Right lobe of liver (tissue), 6 donors: ENCODE data around the gene CEP95. TPM values are rescaled to one million over a fixed set of nuclear protein-coding genes. Genes with fewer than 3 reads are reported as not detected.

ENCODE experiments used
- ATAC-seq, 4 donors: fragments of 200-7000 bp; cut with Tn5 transposase; one replicate each; pipeline ENCODE4 v1.9.1; 2020; ENCODE audit warnings: mild to moderate bottlenecking in 4 of 4, moderate library complexity in 4 of 4
- DNase-seq, 3 donors: peaks; one replicate each; pipeline ENCODE4 v3.0.0-alpha.2; 2020
- H3K27ac ChIP-seq, 3 donors: fragments of 200-600 bp; one replicate each; pipeline ENCODE4 v1.8.0; 2022
- H3K27me3 ChIP-seq, 2 donors: fragments of 200-600 bp; one replicate each; pipeline ENCODE4 v1.8.0; 2022
- H3K36me3 ChIP-seq, 4 donors: fragments of 200-600 bp; sonication (generic) in 1 of 4; one replicate each; pipeline versions ENCODE4 v1.5.1 to v1.8.0; 2017 to 2022; ENCODE audit warnings: control low read depth in 1 of 4
- H3K4me1 ChIP-seq, 4 donors: fragments of 200-600 bp; sonication (generic) in 1 of 4; one replicate each; pipeline versions ENCODE4 v1.5.1 to v1.8.0; 2017 to 2022; ENCODE audit warnings: control low read depth in 1 of 4
- H3K4me3 ChIP-seq, 3 donors: fragments of 200-600 bp; one replicate each; pipeline ENCODE4 v1.8.0; 2022
- H3K9me3 ChIP-seq, 4 donors: fragments of 200-600 bp; sonication (generic) in 1 of 4; one replicate each; pipeline versions ENCODE4 v1.5.1 to v1.8.0; 2017 to 2022; ENCODE audit warnings: control low read depth in 1 of 4
- POLR2A ChIP-seq: fragments of 450-650 bp; IDR thresholded peaks from one replicate; pipeline ENCODE4 v1.6.1; 2017; ENCODE audit warnings: antibody characterized with exemption, mild to moderate bottlenecking
- WGBS: methylation state at CpG from one replicate; pipeline ENCODE4 v1.1.6; 2018; ENCODE audit warnings: low coverage, low lambda C conversion rate; ENCODE audit not compliant: insufficient coverage; ENCODE audit errors: missing lambda C conversion rate; 5-methylcytosine and 5-hydroxymethylcytosine counted together
- intact Hi-C, 2 donors: fragments of 100-400 bp; cut with DNase I; formaldehyde crosslinking; loops; one replicate each; pipeline versions ENCODE4 v1.11.2 to v1.14.1; 2022
- total RNA-seq, 6 experiments: library from RNA; depleted of rRNA in 2 of 6; stranded (reverse); fragments of >200 nt in 2 of 6; fragmentation: NEBNext Ultra II Directional in 3 of 6; extraction: Animal tissue kit (Norgen Biotek cat#: 25700) in 3 of 6; gene quantifications; one replicate each; pipeline versions ENCODE4 v1.1.0 to v1.2.4, GENCODE V29; 2016 to 2023
- TF ChIP-seq, protein P1 (sequence below), 4 donors: fragments of 200-600 bp in 3 of 4; fragments of 450-650 bp in 1 of 4; IDR thresholded peaks; one replicate each; pipeline versions ENCODE4 v1.5.1 to v1.8.0; 2016 to 2022; ENCODE audit warnings: antibody characterized with exemption in 4 of 4, mild to moderate bottlenecking in 2 of 4
- donor health status: DM: no; HTN: yes; CAD: no.
- donor health status: DM: no; HTN: no; CAD: no.
- donor health status: DM: no; HTN: no; CAD: no.
- donor health status: DM: no; HTN: yes; CAD: no.
- donor health status: DM: no; HTN: yes; CAD: no.

CEP95 gene
- total RNA-seq, 6 experiments from 2014 or later, result 11.0 to 27.6 (median 14.0) TPM

- TF ChIP-seq, protein P1, sequence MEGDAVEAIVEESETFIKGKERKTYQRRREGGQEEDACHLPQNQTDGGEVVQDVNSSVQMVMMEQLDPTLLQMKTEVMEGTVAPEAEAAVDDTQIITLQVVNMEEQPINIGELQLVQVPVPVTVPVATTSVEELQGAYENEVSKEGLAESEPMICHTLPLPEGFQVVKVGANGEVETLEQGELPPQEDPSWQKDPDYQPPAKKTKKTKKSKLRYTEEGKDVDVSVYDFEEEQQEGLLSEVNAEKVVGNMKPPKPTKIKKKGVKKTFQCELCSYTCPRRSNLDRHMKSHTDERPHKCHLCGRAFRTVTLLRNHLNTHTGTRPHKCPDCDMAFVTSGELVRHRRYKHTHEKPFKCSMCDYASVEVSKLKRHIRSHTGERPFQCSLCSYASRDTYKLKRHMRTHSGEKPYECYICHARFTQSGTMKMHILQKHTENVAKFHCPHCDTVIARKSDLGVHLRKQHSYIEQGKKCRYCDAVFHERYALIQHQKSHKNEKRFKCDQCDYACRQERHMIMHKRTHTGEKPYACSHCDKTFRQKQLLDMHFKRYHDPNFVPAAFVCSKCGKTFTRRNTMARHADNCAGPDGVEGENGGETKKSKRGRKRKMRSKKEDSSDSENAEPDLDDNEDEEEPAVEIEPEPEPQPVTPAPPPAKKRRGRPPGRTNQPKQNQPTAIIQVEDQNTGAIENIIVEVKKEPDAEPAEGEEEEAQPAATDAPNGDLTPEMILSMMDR (IDR thresholded peaks at IDR 0.05), result no peak
- H3K27ac ChIP-seq, result no peak overlapping the region
- no peaks in the 10 kb centered on the region for H3K4me1 ChIP-seq
- intact Hi-C loops, result no loop called here
- H3K27me3 ChIP-seq, result no peaks in the 10 kb centered on the region
- no peak for ATAC-seq
- DNase-seq, result no peak
- 84% methylated on average over 2 of the region's 2 CpGs for WGBS
- peaks cover 7 to 91% (median 49%) of the 10 kb centered on the region in 4 donors for H3K36me3 ChIP-seq
- no peaks in the 10 kb centered on the region for H3K9me3 ChIP-seq
- H3K4me3 ChIP-seq, result no peak overlapping the region
Measured at GRCh38 chr17:64533784-64534183, 27.0 kb downstream of the CEP95 start.

DNA sequence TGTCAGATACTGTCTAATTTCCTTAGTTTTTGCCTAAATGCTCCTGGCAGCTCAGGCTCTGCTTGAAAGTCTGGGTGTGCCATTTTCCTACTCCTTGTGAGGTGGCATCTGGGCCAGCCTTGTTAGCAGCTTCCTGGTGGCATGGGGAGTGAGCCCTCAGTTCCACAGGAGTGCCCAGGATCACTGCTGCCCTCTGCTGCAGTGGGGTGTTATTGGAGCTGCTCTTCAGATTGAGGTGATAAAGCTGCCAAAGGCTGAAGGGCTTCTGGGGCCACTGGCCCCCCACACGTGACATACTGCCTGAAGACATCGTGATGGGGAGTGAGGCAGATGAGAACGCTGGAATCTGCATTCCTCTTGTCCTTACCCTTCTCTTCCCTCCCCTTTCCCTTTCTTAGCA, 27.4 kb downstream of the CEP95 start:
- no CpG with 5 or more reads among the region's 3 CpGs for whole genome bisulfite sequencing
- no peak for DNase-seq
- no peaks in the 10 kb centered on the region for H3K4me1 ChIP-seq
- peak in 3 of 4 donors; percentile 41 to 58 (median 45) for ATAC-seq
- intact Hi-C loops, result no loop called here
- H3K9me3 ChIP-seq, result no peaks in the 10 kb centered on the region
- TF ChIP-seq, protein P1 (IDR thresholded peaks at IDR 0.05), result peak in 2 of 4 donors; percentile 17 to 20
- TF ChIP-seq POLR2A, result no peak
- no peaks in the 10 kb centered on the region for H3K27me3 ChIP-seq
- H3K4me3 ChIP-seq, result no peak overlapping the region
- H3K27ac ChIP-seq, result no peak overlapping the region
- H3K36me3 ChIP-seq, result peaks cover 7 to 87% (median 45%) of the 10 kb centered on the region in 4 donors

- ATAC-seq, result no peak
- TF ChIP-seq POLR2A, result no peak
- TF ChIP-seq, protein P1 (IDR thresholded peaks at IDR 0.05), result no peak
- H3K36me3 ChIP-seq, result peaks cover 7 to 76% (median 36%) of the 10 kb centered on the region in 4 donors
- no peak overlapping the region for H3K27ac ChIP-seq
- WGBS, result 89% methylated on average over 6 of the region's 6 CpGs
- H3K4me3 ChIP-seq, result no peak overlapping the region
- no peak for DNase-seq
- H3K4me1 ChIP-seq, result no peaks in the 10 kb centered on the region
- no peaks in the 10 kb centered on the region for H3K27me3 ChIP-seq
- intact Hi-C loops, result no loop called here
- no peaks in the 10 kb centered on the region for H3K9me3 ChIP-seq
Measured at GRCh38 chr17:64535357-64535756, 28.6 kb downstream of the CEP95 start.

GRCh38 chr17:64536913-64537312, 30.1 kb downstream of the CEP95 start:
- intact Hi-C loops, result no loop called here
- 72% methylated on average over 2 of the region's 2 CpGs for WGBS
- ATAC-seq (no peak), DNase-seq (no peak)
- TF ChIP-seq POLR2A, result no peak
- TF ChIP-seq, protein P1 (IDR thresholded peaks at IDR 0.05), result no peak
- Histone ChIP-seq H3K9me3 (no peaks in the 10 kb centered on the region), H3K4me1 (no peaks in the 10 kb centered on the region), H3K36me3 (peaks cover 7 to 60% (median 26%) of the 10 kb centered on the region in 4 donors), H3K27me3 (no peaks in the 10 kb centered on the region), H3K4me3 (no peak overlapping the region), H3K27ac (no peak overlapping the region)

DNA sequence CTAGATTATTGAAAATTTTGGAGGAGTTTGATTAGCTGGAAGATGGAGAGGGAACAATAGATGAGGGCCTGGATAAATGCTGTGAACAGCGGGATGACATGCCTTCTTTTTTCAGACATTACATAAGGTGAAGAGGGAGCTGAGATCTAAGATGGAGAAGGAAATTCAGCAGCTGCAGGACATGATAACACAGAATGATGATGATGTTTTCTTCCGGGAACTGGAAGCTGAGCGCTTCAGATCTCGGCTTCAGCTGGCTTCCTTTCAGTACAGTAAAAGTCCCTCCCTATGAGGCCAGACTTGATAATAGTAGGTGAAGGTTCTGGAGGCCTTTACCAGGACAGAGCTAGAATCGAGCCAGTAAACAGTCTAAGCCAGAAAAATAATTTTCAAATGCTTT, 30.7 kb downstream of the CEP95 start:
- 75% methylated on average over 4 of the region's 5 CpGs for WGBS
- H3K27ac ChIP-seq, result no peak overlapping the region
- DNase-seq (no peak), ATAC-seq (peak; percentile 34 to 68 (median 60))
- H3K9me3 ChIP-seq, result no peaks in the 10 kb centered on the region
- intact Hi-C loops, result no loop called here
- H3K27me3 ChIP-seq, result no peaks in the 10 kb centered on the region
- no peak for TF ChIP-seq POLR2A
- TF ChIP-seq, protein P1 (IDR thresholded peaks at IDR 0.05), result no peak
- H3K4me3 ChIP-seq, result no peak overlapping the region
- H3K36me3 ChIP-seq, result peaks cover 4 to 54% (median 22%) of the 10 kb centered on the region in 4 donors
- no peaks in the 10 kb centered on the region for H3K4me1 ChIP-seq
